PC-3 (cell line): ENCODE results near the gene INF2. TPM values are rescaled to one million over a fixed set of nuclear protein-coding genes. Genes with fewer than 3 reads are reported as not detected.

Experiments used
- ATAC-seq: fragments of 200-7000 bp; cut with Tn5 transposase; 2 replicates; pipeline ENCODE4 v1.9.1; 2020; ENCODE audit warnings: mild to moderate bottlenecking, moderate library complexity
- BruUV-seq: library from RNA; stranded (reverse); fragments of 400-500 nt; replicated peaks from 2 replicates; lab custom pipeline; 2021; lab: Mats Ljungman, UMichigan
- CTCF ChIA-PET: fragments of 300-600 bp; sonication (Branson Sonifier 250); formaldehyde crosslinking; loops from one replicate; lab custom pipeline; 2022; ENCODE audit warnings: antibody characterized with exemption; lab: Charles Lee
- POLR2A ChIA-PET: fragments of 300-600 bp; sonication (Branson Sonifier 250); formaldehyde crosslinking; loops from one replicate; lab custom pipeline; 2022; ENCODE audit warnings: antibody characterized with exemption; ENCODE audit not compliant: unreplicated experiment; lab: Charles Lee
- DNase-seq: peaks from one replicate; pipeline ENCODE4 v3.0.0-alpha.2; 2015
- H2AFZ ChIP-seq: fragments of 300-600 bp; sonication (generic); 2 replicates; pipeline ENCODE4 v1.6.0; 2016; ENCODE audit warnings: antibody characterized with exemption, low read length
- H3F3A ChIP-seq: fragments of 300-600 bp; sonication (generic); one replicate; pipeline ENCODE4 v1.6.0; 2017; ENCODE audit warnings: antibody characterized with exemption, low read length, control low read depth, mild to moderate bottlenecking; ENCODE audit not compliant: unreplicated experiment
- H3K27ac ChIP-seq: fragments of 300-600 bp; sonication (generic); 2 replicates; pipeline ENCODE4 v1.5.1; 2016; ENCODE audit warnings: mild to moderate bottlenecking, low read length
- H3K27me3 ChIP-seq: fragments of 300-600 bp; sonication (generic); 2 replicates; pipeline ENCODE4 v1.6.1; 2016; ENCODE audit warnings: low read length, mixed read lengths
- H3K36me3 ChIP-seq: fragments of 300-600 bp; sonication (generic); 2 replicates; pipeline ENCODE4 v1.6.1; 2016; ENCODE audit warnings: low read depth, mixed run types, low read length, mixed read lengths
- H3K4me1 ChIP-seq: fragments of 300-600 bp; sonication (generic); 2 replicates; pipeline ENCODE4 v1.5.1; 2016; ENCODE audit warnings: low read length; ENCODE audit not compliant: insufficient read depth
- H3K4me2 ChIP-seq: fragments of 300-600 bp; sonication (generic); 2 replicates; pipeline ENCODE4 v1.6.0; 2016; ENCODE audit warnings: low read length
- H3K4me3 ChIP-seq: fragments of 300-600 bp; sonication (generic); 2 replicates; pipeline ENCODE4 v1.5.1; 2016; ENCODE audit warnings: mild to moderate bottlenecking, low read length, mixed read lengths
- H3K79me2 ChIP-seq: fragments of 300-600 bp; sonication (generic); 2 replicates; pipeline ENCODE4 v1.6.1; 2017; ENCODE audit warnings: low read length, mixed read lengths
- H3K9ac ChIP-seq: fragments of 300-600 bp; sonication (generic); 2 replicates; pipeline ENCODE4 v1.6.0; 2016; ENCODE audit warnings: mild to moderate bottlenecking, low read length
- H3K9me2 ChIP-seq: fragments of 300-600 bp; sonication (generic); replicated peaks from 2 replicates; pipeline ENCODE4 v1.6.1; 2016; ENCODE audit warnings: mixed run types, low read length, mixed read lengths
- H3K9me3 ChIP-seq: fragments of 300-600 bp; sonication (generic); 2 replicates; pipeline ENCODE4 v1.6.1; 2016; ENCODE audit warnings: low read length, mixed read lengths
- H4K20me1 ChIP-seq: fragments of 300-600 bp; sonication (generic); 2 replicates; pipeline ENCODE4 v1.6.1; 2016; ENCODE audit warnings: low read length, mixed read lengths
- CTCF ChIP-seq: fragments of 300-600 bp; sonication (generic); conservative IDR thresholded peaks from 2 replicates; pipeline ENCODE4 v1.5.1; 2017; ENCODE audit warnings: antibody characterized with exemption, low read depth, mild to moderate bottlenecking, low read length
- EZH2 ChIP-seq: fragments of 300-600 bp; sonication (generic); IDR thresholded peaks from one replicate; pipeline ENCODE4 v1.6.1; 2017; ENCODE audit warnings: antibody characterized with exemption, mild to moderate bottlenecking, low read length; ENCODE audit not compliant: unreplicated experiment
- EZH2phosphoT487 ChIP-seq: fragments of 300-600 bp; sonication (generic); IDR thresholded peaks from 2 replicates; pipeline ENCODE4 v1.6.1; 2018; ENCODE audit warnings: mild to moderate bottlenecking, antibody characterized with exemption, low read length, borderline replicate concordance
- intact Hi-C: fragments of 100-400 bp; cut with micrococcal nuclease; formaldehyde crosslinking; loops from 2 replicates; pipeline ENCODE4 v1.9.0; 2023
- total RNA-seq: library from RNA; depleted of rRNA; stranded (reverse); fragments of >200 nt; gene quantifications from 2 replicates; pipeline ENCODE4 v1.2.3, GENCODE V29; 2014

The INF2 gene
- total RNA-seq, 1 experiment from 2014 or later = 132 TPM

- POLR2A ChIA-PET = no interaction called here
- no peaks in the 10 kb centered on the region for H3K9me3 ChIP-seq
- CTCF ChIA-PET = interaction anchor here (0.6 kb wide), 1 partner anchor 64 kb away, joined by 3 read pairs; no protein-coding TSS in a partner anchor
- no peak for DNase-seq
- no peak overlapping the region for H3K4me2 ChIP-seq
- no peak overlapping the region for H3K4me3 ChIP-seq
- BruUV-seq = no TSS peak
- H3K27me3 ChIP-seq = no peaks in the 10 kb centered on the region
- H3F3A ChIP-seq = no peaks in the 10 kb centered on the region
- H3K9me2 ChIP-seq = no peaks in the 10 kb centered on the region
- H2AFZ ChIP-seq = no peak overlapping the region
- H4K20me1 ChIP-seq = peaks cover under 1% of the 10 kb centered on the region; the same call in 1 of the 2 replicates
- TF ChIP-seq EZH2phosphoT487 = no peak
- no peak for TF ChIP-seq CTCF
- TF ChIP-seq EZH2 = no peak
- H3K27ac ChIP-seq = no peak overlapping the region
- ATAC-seq = no peak
- peaks cover 14% of the 10 kb centered on the region; the same call in 1 of the 2 replicates for H3K36me3 ChIP-seq
- H3K9ac ChIP-seq = no peak overlapping the region
- intact Hi-C loops = no loop called here
- H3K4me1 ChIP-seq = no peaks in the 10 kb centered on the region
- H3K79me2 ChIP-seq = peaks cover 19% of the 10 kb centered on the region
These were observed 13.9 kb downstream of the INF2 start for GRCh38 chr14:104703269-104703668.

GRCh38 chr14:104704252-104704651 is 14.8 kb downstream of the INF2 start:
- Histone ChIP-seq H3K79me2 (peaks cover 10% of the 10 kb centered on the region), H3K9ac (no peak overlapping the region), H3K9me3 (no peaks in the 10 kb centered on the region), H3K4me2 (no peak overlapping the region), H3F3A (no peaks in the 10 kb centered on the region), H3K36me3 (peaks cover 14% of the 10 kb centered on the region; the same call in 1 of the 2 replicates), H3K27ac (no peak overlapping the region), H3K27me3 (no peaks in the 10 kb centered on the region), H4K20me1 (no peaks in the 10 kb centered on the region; the same call in 1 of the 2 replicates), H2AFZ (no peak overlapping the region), H3K9me2 (no peaks in the 10 kb centered on the region), H3K4me1 (no peaks in the 10 kb centered on the region), H3K4me3 (no peak overlapping the region)
- TF ChIP-seq CTCF = no peak
- no peak for TF ChIP-seq EZH2
- no peak for TF ChIP-seq EZH2phosphoT487
- intact Hi-C loops = no loop called here
- ChIA-PET CTCF (no interaction called here), POLR2A (no interaction called here)
- ATAC-seq = no peak
- TSS peak; percentile 24 for BruUV-seq
- no peak for DNase-seq

- H3K9me3 ChIP-seq = no peaks in the 10 kb centered on the region
- no peaks in the 10 kb centered on the region for H4K20me1 ChIP-seq
- H3K36me3 ChIP-seq = peaks cover 18% of the 10 kb centered on the region; the same call in 1 of the 2 replicates
- CTCF ChIA-PET = no interaction called here
- H3K27me3 ChIP-seq = no peaks in the 10 kb centered on the region
- no peaks in the 10 kb centered on the region for H3K4me1 ChIP-seq
- DNase-seq (no peak), ATAC-seq (no peak)
- no peak overlapping the region for H2AFZ ChIP-seq
- H3F3A ChIP-seq = no peaks in the 10 kb centered on the region
- no peak overlapping the region for H3K9ac ChIP-seq
- H3K9me2 ChIP-seq = no peaks in the 10 kb centered on the region
- TF ChIP-seq EZH2phosphoT487 = no peak
- no peak for TF ChIP-seq CTCF
- TF ChIP-seq EZH2 = no peak
- no TSS peak for BruUV-seq
- H3K79me2 ChIP-seq = 0 out of 2 replicates have a peak, but pooled peaks cover 5% of the 10 kb centered on the region
- POLR2A ChIA-PET = no interaction called here
- H3K27ac ChIP-seq = no peak overlapping the region
- intact Hi-C loops = no loop called here
- no peak overlapping the region for H3K4me2 ChIP-seq
- H3K4me3 ChIP-seq = no peak overlapping the region
These were observed 16.1 kb downstream of the INF2 start for GRCh38 chr14:104705340-104706047.
